ENCODE results near the gene USP35.

USP35 gene

DNA sequence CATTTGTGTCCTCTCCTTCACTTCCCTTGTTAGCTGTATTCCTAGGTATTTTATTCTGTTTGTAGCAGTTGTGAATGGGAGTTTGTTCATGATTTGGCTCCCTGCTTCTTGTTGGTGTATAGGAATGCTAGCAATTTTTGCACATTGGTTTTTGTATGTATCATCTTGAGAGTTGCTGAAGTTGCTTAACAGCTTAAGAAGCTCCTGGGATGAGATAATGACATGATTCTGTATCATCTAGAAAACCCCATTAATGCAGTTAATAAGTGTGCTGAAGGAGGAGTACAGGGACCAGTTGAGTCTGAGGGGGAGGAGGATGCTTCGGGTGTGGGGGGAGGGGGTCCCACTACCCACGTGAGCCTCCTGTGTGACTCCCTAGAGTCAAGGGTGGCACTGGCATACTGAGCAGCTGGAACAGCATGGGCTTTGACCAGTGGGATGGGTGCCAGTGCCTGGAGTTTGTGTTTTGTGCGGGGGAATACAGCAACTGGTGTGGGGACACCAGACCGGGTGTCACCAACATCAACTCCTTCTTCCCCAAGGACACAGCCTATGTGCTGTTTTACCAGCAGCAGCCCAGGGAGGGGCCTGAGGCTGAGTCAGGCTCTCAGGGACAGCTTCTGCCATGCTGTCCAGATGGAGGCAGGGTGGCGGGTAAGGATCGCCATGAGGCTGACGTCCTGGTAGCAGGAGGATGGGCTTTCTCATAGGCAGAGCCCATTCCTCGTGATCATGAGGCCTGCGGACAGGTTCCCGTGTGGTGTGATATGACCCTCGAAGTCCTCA lies 24.1 kb downstream of the USP35 start:
- DNase-seq = no peak
- H3K9me2 ChIP-seq (replicated peaks; ENCODE audit: insufficient read depth, low read length) = no peaks in the 10 kb centered on the region
- no peaks in the 10 kb centered on the region for H3K4me1 ChIP-seq (ENCODE audit: low read length)
- no peaks in the 10 kb centered on the region for H3K79me2 ChIP-seq (ENCODE audit: low read length)
- no peaks in the 10 kb centered on the region for H4K20me1 ChIP-seq (ENCODE audit: insufficient read depth, low read length)
- H3K9me3 ChIP-seq (replicated peaks; ENCODE audit: insufficient read depth, low read length) = no peaks in the 10 kb centered on the region
- H2AFZ ChIP-seq (ENCODE audit: low read length) = no peak overlapping the region
- H3K9ac ChIP-seq (ENCODE audit: low read length) = no peak overlapping the region
- H3K27ac ChIP-seq (ENCODE audit: low read length) = no peak overlapping the region
- TF ChIP-seq EZH2phosphoT487 (IDR thresholded peaks at IDR 0.05; ENCODE audit: low read length) (no peak), EZH2 (optimal IDR thresholded peaks at IDR 0.05; ENCODE audit: low read depth, low read length) (no peak)
- TF ChIP-seq, protein P1, sequence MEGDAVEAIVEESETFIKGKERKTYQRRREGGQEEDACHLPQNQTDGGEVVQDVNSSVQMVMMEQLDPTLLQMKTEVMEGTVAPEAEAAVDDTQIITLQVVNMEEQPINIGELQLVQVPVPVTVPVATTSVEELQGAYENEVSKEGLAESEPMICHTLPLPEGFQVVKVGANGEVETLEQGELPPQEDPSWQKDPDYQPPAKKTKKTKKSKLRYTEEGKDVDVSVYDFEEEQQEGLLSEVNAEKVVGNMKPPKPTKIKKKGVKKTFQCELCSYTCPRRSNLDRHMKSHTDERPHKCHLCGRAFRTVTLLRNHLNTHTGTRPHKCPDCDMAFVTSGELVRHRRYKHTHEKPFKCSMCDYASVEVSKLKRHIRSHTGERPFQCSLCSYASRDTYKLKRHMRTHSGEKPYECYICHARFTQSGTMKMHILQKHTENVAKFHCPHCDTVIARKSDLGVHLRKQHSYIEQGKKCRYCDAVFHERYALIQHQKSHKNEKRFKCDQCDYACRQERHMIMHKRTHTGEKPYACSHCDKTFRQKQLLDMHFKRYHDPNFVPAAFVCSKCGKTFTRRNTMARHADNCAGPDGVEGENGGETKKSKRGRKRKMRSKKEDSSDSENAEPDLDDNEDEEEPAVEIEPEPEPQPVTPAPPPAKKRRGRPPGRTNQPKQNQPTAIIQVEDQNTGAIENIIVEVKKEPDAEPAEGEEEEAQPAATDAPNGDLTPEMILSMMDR (IDR thresholded peaks at IDR 0.05; ENCODE audit: low read length) = no peak
- H3K36me3 ChIP-seq (replicated peaks; ENCODE audit: insufficient read depth, low read length) = no peaks in the 10 kb centered on the region
- H3K4me3 ChIP-seq (ENCODE audit: low read length) = no peak overlapping the region
- no peak overlapping the region for H3K4me2 ChIP-seq (ENCODE audit: low read depth, low read length)
- no peaks in the 10 kb centered on the region for H3F3A ChIP-seq (ENCODE audit: insufficient read depth, low read length)
- no peaks in the 10 kb centered on the region for H3K27me3 ChIP-seq (replicated peaks; ENCODE audit: insufficient read depth, low read length)

DNA sequence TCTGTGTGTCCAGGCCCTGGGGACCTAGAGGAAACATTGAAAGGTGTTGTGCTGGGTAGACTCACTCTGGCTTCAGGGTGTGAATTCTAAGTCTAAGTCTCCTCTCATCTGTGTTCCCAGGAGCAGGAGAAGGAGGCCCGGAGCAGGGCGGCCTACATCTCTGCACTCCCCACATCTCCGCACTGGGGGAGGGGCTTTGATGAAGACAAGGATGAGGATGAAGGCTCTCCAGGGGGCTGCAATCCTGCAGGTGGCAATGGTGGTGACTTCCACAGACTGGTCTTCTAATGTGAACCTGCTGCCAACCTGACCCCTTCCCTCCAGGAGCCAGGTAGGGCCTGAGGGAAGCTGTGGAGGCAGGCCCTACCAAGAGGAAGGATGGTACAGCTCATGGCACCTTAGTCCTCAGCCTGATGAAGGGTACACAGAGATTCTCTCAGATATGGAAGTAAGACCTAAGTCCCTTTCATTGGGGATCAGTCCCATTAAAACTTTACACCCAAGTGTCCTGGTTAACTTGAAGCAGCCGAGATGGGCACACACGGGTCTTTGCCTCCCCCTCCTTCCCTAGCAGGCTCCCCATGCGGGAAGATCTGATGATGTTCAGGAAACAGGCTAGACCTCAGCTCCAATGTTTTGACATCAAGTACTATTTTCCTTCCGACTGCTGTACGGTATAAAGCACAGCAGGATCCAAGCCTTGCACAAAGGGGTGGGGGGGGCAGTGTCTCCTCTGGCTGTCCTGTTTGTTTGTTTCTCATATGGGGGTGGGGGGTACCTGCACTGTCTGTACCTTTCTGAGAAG lies 25.0 kb downstream of the USP35 start:
- Histone ChIP-seq H3K9me3 (replicated peaks; ENCODE audit: insufficient read depth, low read length) (no peaks in the 10 kb centered on the region), H3K4me2 (ENCODE audit: low read depth, low read length) (no peak overlapping the region), H3K27ac (ENCODE audit: low read length) (no peak overlapping the region), H4K20me1 (ENCODE audit: insufficient read depth, low read length) (no peaks in the 10 kb centered on the region), H3K9ac (ENCODE audit: low read length) (no peak overlapping the region), H2AFZ (ENCODE audit: low read length) (no peak overlapping the region), H3F3A (ENCODE audit: insufficient read depth, low read length) (no peaks in the 10 kb centered on the region), H3K9me2 (replicated peaks; ENCODE audit: insufficient read depth, low read length) (no peaks in the 10 kb centered on the region), H3K27me3 (replicated peaks; ENCODE audit: insufficient read depth, low read length) (no peaks in the 10 kb centered on the region), H3K4me1 (ENCODE audit: low read length) (no peaks in the 10 kb centered on the region), H3K4me3 (ENCODE audit: low read length) (no peak overlapping the region), H3K36me3 (replicated peaks; ENCODE audit: insufficient read depth, low read length) (no peaks in the 10 kb centered on the region), H3K79me2 (ENCODE audit: low read length) (no peaks in the 10 kb centered on the region)
- DNase-seq = no peak
- no peak for TF ChIP-seq EZH2phosphoT487 (IDR thresholded peaks at IDR 0.05; ENCODE audit: low read length)
- no peak for TF ChIP-seq EZH2 (optimal IDR thresholded peaks at IDR 0.05; ENCODE audit: low read depth, low read length)
- TF ChIP-seq, protein P1 (IDR thresholded peaks at IDR 0.05; ENCODE audit: low read length) = no peak

DNA sequence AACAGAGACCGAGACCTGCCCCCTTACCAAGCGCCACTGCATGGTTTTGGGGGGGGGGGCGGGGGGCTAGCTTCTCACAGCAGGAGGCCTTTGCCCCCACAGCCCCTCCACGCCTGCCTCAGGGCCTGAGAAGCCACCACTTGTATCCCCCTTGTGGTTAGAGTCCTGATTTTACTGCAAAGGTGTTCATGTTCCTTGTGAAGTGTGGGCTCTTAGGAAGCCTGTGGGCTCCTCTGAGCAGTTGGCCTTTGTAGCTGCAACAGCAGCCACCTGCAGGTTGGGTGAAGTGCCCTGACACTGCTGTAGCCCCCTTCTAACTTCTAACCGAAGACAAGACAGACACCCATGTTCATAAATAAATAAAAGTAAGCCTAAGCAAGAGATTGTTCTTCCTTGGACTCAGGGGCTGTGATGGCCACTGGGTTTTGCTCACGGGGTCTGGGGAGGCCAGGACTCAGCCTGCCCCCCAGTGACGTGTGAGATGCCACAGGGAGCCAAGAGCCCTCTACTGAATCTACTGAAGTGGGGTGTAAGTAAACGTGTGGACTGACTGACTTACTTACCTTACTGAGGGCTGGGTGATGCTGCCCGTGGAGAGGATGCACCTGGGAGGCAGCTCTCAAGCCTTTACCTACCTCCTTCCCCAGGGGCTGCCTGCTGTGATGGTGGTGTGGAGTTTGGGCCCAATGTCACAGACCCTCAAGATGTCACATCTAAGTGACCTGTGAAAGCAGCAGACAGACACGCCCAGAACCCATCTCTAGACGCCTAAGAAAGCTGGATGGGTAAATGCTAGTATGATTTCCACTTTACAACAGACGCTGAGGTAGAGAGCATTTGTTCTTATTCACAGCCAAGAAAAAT lies 25.8 kb downstream of the USP35 start:
- H3F3A ChIP-seq (ENCODE audit: insufficient read depth, low read length) = no peaks in the 10 kb centered on the region
- no peaks in the 10 kb centered on the region for H3K27me3 ChIP-seq (replicated peaks; ENCODE audit: insufficient read depth, low read length)
- H3K4me2 ChIP-seq (ENCODE audit: low read depth, low read length) = no peak overlapping the region
- no peak overlapping the region for H2AFZ ChIP-seq (ENCODE audit: low read length)
- no peak overlapping the region for H3K9ac ChIP-seq (ENCODE audit: low read length)
- H3K4me1 ChIP-seq (ENCODE audit: low read length) = no peaks in the 10 kb centered on the region
- H4K20me1 ChIP-seq (ENCODE audit: insufficient read depth, low read length) = no peaks in the 10 kb centered on the region
- TF ChIP-seq, protein P1 (IDR thresholded peaks at IDR 0.05; ENCODE audit: low read length) = no peak
- TF ChIP-seq EZH2phosphoT487 (IDR thresholded peaks at IDR 0.05; ENCODE audit: low read length) (no peak), EZH2 (optimal IDR thresholded peaks at IDR 0.05; ENCODE audit: low read depth, low read length) (no peak)
- no peaks in the 10 kb centered on the region for H3K79me2 ChIP-seq (ENCODE audit: low read length)
- no peaks in the 10 kb centered on the region for H3K9me3 ChIP-seq (replicated peaks; ENCODE audit: insufficient read depth, low read length)
- DNase-seq = no peak
- no peaks in the 10 kb centered on the region for H3K9me2 ChIP-seq (replicated peaks; ENCODE audit: insufficient read depth, low read length)
- no peaks in the 10 kb centered on the region for H3K36me3 ChIP-seq (replicated peaks; ENCODE audit: insufficient read depth, low read length)
- no peak overlapping the region for H3K4me3 ChIP-seq (ENCODE audit: low read length)
- H3K27ac ChIP-seq (ENCODE audit: low read length) = no peak overlapping the region
